ENCODE data around the gene CDH15.
"Not testable (repeated sequence)": the region's sequence is repeated elsewhere in the genome, so short reads cannot be mapped to it uniquely, and the experiment has no call there.

The CDH15 gene

GRCh38 chr16:89157778-89158177 lies 13.8 kb upstream of the CDH15 start:
- no peak for DNase-seq

- DNase-seq: no peak
Observed at GRCh38 chr16:89159066-89159849, 12.3 kb upstream of the CDH15 start.

GRCh38 chr16:89159850-89160354 lies 11.6 kb upstream of the CDH15 start:
- DNase-seq: no peak

GRCh38 chr16:89160977-89161701 lies 10.4 kb upstream of the CDH15 start:
- no peak for DNase-seq

- no peak for DNase-seq
Observed at GRCh38 chr16:89161763-89162713, 9.5 kb upstream of the CDH15 start.

- DNase-seq: no peak
Observed at GRCh38 chr16:89163297-89163696, 8.3 kb upstream of the CDH15 start.

- DNase-seq: no peak
Observed at GRCh38 chr16:89164436-89164835, 7.1 kb upstream of the CDH15 start.

GRCh38 chr16:89164847-89165680 lies 6.5 kb upstream of the CDH15 start:
- no peak for DNase-seq

- not testable (repeated sequence) for DNase-seq
Observed at GRCh38 chr16:89165681-89165979, 5.9 kb upstream of the CDH15 start.

GRCh38 chr16:89166696-89167424 lies 4.7 kb upstream of the CDH15 start:
- DNase-seq: no peak

GRCh38 chr16:89167425-89167941 lies 4.1 kb upstream of the CDH15 start:
- DNase-seq: peak; percentile 26

- DNase-seq: no peak
Observed at GRCh38 chr16:89168381-89169189, 3.0 kb upstream of the CDH15 start.

GRCh38 chr16:89169778-89170177 lies 1.8 kb upstream of the CDH15 start:
- no peak for DNase-seq

GRCh38 chr16:89170346-89171215 lies 967 bp upstream of the CDH15 start:
- DNase-seq: peak; percentile 45

GRCh38 chr16:89172171-89172527 lies 601 bp downstream of the CDH15 start:
- no peak for DNase-seq

GRCh38 chr16:89172528-89173173 lies 1.1 kb downstream of the CDH15 start:
- DNase-seq: no peak

- no peak for DNase-seq
Observed at GRCh38 chr16:89173174-89173921, 1.8 kb downstream of the CDH15 start.

Measured in DMS79 (cell line).